ENCODE data around the gene NEURL2.
A peak's percentile ranks its signal among the peaks of the same experiment; 100 is the strongest.
"Not testable (repeated sequence)": the region's sequence is repeated elsewhere in the genome, so short reads cannot be mapped to it uniquely, and the experiment has no call there.

NEURL2 gene

GRCh38 chr20:45890985-45891983 is at the start of gene NEURL2, which contains the start of gene CTSA:
Gene NEURL2, minus strand, starts transcription at chr20:45891208. Its CDS starts 217 bp downstream, at chr20:45890991.
Gene CTSA, plus strand, starts transcription at chr20:45891335. Its CDS starts 234 bp downstream, at chr20:45891569.
- peak within 1 kb of the TSS; percentile 95 for H3K27ac Mint-ChIP-seq
- peaks cover 3% of the 10 kb centered on the region for H3K36me3 Mint-ChIP-seq
- peak within 1 kb of the TSS; percentile 93 for H3K4me3 Mint-ChIP-seq
- peaks cover 41% of the 10 kb centered on the region for H3K4me1 Mint-ChIP-seq
- H3K9me3 Mint-ChIP-seq = no peaks in the 10 kb centered on the region
- no peaks in the 10 kb centered on the region for H3K27me3 Mint-ChIP-seq

DNA sequence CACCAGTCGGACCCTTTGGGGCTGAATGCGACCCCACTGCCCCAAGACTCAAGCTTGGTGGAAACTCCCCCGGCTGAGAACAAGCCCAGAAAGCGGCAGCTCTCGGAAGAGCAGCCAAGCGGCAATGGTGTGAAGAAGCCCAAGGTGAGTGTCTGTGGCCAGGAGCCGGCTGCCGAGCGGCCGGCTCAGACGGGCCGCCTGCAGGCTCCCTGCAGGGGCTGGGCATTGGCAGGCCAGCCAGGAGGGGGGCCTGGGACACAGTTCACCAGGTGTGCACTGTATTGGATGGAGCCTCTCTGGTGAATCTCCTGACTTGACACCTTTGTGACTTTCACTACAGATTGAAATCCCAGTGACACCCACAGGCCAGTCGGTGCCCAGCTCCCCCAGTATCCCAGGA is 49.5 kb upstream of the NEURL2 start:
- Mint-ChIP-seq H3K27ac (no peak overlapping the region), H3K4me3 (no peak overlapping the region), H3K36me3 (peaks cover 18% of the 10 kb centered on the region), H3K9me3 (no peaks in the 10 kb centered on the region), H3K27me3 (no peaks in the 10 kb centered on the region), H3K4me1 (peaks cover 30% of the 10 kb centered on the region)

- Mint-ChIP-seq H3K4me1 (peaks cover 30% of the 10 kb centered on the region), H3K27ac (no peak overlapping the region), H3K27me3 (no peaks in the 10 kb centered on the region), H3K9me3 (no peaks in the 10 kb centered on the region), H3K36me3 (peaks cover 18% of the 10 kb centered on the region), H3K4me3 (no peak overlapping the region)
Measured at GRCh38 chr20:45940053-45940452, 49.0 kb upstream of the NEURL2 start.

DNA sequence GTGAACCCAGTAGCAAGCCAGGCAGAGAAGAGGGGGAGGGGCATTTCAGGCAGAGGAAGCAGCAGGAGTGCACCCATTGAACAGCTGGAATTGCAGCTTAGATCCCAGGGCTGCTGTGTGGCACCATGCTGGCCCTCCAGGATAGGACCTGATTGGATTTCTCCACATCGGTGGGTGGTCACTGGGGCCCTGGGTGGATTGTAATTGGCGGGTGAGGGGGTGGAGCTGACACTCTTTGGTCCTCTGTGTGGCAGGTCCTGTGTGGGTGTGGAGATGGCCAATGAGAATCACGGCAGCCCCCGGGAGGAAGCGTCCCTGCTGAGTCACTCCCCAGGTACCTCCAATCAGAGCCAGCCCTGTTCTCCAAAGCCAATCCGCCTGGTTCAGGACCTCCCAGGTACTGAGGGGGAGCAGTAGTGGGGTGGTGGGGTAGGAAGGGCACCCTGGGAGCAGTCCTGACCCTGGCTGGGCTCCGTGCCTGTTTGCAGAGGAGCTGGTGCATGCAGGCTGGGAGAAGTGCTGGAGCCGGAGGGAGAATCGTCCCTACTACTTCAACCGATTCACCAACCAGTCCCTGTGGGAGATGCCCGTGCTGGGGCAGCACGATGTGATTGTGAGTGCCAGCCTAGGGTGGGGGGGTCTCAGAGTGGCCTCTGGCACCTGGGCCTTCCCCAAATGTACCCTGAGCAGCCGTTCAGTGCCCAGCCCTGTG is 47.9 kb upstream of the NEURL2 start:
- Mint-ChIP-seq H3K27ac (peak overlapping the region; percentile 84), H3K4me3 (no peak overlapping the region), H3K27me3 (no peaks in the 10 kb centered on the region), H3K36me3 (peaks cover 13% of the 10 kb centered on the region), H3K9me3 (no peaks in the 10 kb centered on the region), H3K4me1 (peaks cover 22% of the 10 kb centered on the region)

GRCh38 chr20:45937765-45938164 is 46.8 kb upstream of the NEURL2 start:
- H3K4me3 Mint-ChIP-seq = peak overlapping the region; percentile 74
- no peaks in the 10 kb centered on the region for H3K27me3 Mint-ChIP-seq
- no peaks in the 10 kb centered on the region for H3K9me3 Mint-ChIP-seq
- peaks cover 12% of the 10 kb centered on the region for H3K36me3 Mint-ChIP-seq
- H3K4me1 Mint-ChIP-seq = peaks cover 26% of the 10 kb centered on the region
- H3K27ac Mint-ChIP-seq = peak overlapping the region; percentile 84

DNA sequence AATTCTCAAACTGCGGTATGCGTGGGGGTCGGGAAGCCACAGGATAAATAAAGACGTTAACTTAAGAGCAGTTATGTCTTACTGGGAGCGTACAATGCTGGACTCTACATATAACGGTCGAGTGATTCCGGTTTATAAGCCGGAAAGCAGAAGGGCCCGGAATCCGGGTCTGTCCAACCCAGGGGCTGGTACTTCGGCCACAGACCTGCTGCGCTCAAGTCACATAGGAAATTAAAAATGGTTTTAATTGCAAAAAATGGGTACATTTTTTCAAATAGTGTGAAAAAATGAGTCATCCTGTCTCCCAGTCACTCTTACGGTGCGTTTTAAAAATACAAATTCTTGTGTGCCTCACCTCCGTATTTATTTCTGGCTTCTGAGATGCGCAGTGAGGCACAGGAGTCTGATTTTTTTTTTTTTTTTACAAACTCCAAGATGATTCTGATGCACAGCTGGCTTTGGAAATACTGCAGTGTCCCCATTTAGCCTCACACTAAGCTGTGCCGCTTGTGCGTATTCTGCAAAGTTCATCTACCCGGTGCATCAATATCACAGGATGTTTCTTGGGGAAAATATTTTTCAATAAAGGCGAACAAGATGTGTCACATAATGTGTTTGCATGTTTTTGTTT is 44.5 kb upstream of the NEURL2 start:
- H3K36me3 Mint-ChIP-seq = peaks cover 12% of the 10 kb centered on the region
- peak overlapping the region; percentile 98 for H3K27ac Mint-ChIP-seq
- H3K9me3 Mint-ChIP-seq = no peaks in the 10 kb centered on the region
- no peaks in the 10 kb centered on the region for H3K27me3 Mint-ChIP-seq
- peak overlapping the region; percentile 98 for H3K4me3 Mint-ChIP-seq
- H3K4me1 Mint-ChIP-seq = peaks cover 26% of the 10 kb centered on the region

DNA sequence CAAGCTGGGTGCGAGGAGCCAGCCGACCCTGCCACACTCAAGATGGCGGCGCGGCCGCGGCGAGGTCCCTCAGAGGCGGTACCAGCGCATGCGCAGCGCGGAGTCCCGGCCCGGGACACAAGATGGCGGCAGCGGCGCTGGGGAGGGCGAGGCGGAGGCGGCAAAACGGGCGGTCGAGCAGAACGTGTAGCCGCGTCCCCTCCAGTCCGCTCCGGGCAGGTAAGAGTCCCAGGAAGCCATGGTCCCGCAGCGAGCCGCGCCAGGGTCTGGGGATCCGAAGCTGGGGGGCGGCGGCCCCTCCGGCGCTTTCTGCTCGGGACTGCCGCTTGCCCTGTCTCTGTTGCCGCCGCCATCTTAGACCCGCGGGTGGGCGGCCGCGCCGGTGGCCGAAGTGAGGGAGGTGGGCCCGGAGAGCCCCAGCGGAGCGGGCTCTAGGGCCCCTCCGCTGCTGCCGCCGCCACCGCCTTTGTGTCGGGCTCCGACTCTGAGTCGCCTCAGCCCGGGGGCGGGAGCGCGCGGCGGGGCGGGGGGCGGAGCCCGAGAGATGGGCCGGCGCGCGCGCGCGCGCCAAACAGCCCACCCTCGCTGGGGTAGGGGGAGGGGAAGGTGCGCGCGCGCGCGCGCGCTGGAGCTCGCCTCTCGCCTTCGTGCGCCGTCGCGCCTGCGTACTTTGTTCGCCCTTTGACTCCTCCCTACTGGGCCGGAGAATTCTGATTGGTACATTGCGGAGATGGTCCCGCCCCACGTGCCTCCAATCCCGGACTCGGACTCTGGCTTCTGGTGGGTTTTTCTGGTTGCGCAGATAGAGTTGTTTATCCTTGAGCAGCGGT is 43.8 kb upstream of the NEURL2 start, which contains the start of gene PCIF1:
PCIF1 (plus strand) TSS at position 98 of the 830 bp plus-strand sequence. CDS start 4,317 bp downstream, outside the sequence.
- Mint-ChIP-seq H3K4me1 (peaks cover 26% of the 10 kb centered on the region), H3K27me3 (no peaks in the 10 kb centered on the region), H3K9me3 (no peaks in the 10 kb centered on the region), H3K36me3 (peaks cover 12% of the 10 kb centered on the region), H3K4me3 (peak within 1 kb of the TSS; percentile 98), H3K27ac (peak within 1 kb of the TSS; percentile 98)

DNA sequence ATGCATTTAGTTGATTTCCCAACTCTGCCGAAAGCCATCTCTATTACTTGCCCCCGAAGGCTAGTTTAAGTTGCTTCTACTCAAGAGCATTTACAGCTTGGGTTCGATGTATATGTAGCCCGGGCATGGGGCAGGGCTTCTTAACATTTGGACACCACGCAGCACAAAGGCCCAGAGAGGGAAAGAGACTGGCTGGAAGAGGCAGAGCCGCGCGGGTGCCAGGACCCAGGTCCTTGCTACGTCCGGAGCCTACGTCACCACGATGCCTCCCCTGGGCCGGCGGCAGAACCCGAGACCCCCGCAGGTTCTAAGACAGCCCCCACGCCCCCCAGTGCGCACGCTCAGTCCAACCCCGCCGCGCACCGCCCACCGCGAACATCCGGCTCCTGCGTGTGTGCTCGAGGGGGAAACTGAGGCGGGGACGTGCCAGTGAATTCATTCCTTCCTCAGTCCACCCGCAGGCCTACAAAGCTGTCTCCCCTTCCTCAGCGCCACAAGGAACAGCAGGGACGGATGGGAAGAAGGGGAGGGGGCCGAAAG is 43.1 kb upstream of the NEURL2 start:
- Mint-ChIP-seq H3K27ac (peak overlapping the region; percentile 97), H3K27me3 (no peaks in the 10 kb centered on the region), H3K4me3 (peak overlapping the region; percentile 93), H3K36me3 (peaks cover 9% of the 10 kb centered on the region), H3K9me3 (no peaks in the 10 kb centered on the region), H3K4me1 (peaks cover 26% of the 10 kb centered on the region)

GRCh38 chr20:45933266-45934045 is 42.4 kb upstream of the NEURL2 start:
- H3K27me3 Mint-ChIP-seq = no peaks in the 10 kb centered on the region
- H3K9me3 Mint-ChIP-seq = no peaks in the 10 kb centered on the region
- peak overlapping the region; percentile 97 for H3K27ac Mint-ChIP-seq
- H3K4me3 Mint-ChIP-seq = peak overlapping the region; percentile 93
- H3K36me3 Mint-ChIP-seq = peaks cover 8% of the 10 kb centered on the region
- peaks cover 25% of the 10 kb centered on the region for H3K4me1 Mint-ChIP-seq

DNA sequence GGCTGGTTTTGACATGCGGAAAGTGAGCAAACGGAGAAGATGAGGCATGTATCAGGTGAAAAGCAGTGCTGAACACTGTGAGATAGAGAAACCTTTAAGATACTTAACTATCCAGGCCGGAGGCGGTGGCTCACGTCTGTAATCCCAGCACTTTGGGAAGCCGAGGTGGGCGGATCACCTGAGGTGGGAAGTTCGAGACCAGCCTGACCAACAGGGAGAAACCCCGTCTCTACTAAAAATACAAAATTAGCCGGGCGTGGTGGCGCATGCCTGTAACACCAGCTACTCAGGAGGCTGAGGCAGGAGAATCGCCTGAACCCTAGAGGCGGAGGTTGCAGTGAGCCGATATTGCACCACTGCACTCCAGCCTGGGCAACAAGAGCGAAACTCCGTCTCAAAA is 40.7 kb upstream of the NEURL2 start:
- not testable (repeated sequence) for H3K4me1 Mint-ChIP-seq

DNA sequence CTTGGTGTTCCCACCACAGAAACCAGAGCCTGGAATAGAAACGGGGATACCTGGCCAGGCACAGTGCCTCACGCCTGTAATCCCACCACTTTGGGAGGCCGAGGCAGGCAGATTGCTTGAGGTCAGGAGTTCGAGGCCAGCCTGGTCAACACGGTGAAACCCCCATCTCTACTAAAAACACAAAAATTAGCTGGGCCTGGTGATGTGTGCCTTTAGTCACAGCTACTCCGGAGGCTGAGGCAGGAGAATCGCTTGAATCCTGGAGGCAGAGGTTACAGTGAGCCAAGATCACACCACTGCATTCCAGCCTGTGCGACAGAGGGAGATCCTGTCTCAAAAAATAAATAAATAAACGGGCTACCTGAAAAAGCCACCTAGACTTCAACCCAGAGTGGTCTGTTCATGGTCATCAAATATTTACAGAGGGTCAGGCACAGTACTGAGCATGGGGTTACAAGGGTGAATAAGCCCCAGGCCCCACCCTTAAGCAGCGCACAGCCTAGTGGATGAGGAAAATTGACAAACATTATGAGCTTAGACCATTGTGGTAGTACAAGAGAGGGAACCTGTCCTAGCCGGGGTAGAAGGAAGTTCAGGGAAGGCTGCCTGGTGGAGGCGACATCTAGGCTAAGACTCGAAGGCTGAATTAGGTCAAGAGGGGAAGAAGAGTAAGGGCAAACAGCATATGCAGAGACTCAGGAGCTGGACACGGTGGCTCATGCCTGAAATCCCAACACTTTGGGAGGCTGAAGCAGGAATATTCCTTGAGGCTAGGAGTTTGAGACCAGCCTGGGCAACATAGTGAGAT is 36.3 kb upstream of the NEURL2 start:
- H3K9me3 Mint-ChIP-seq = no peaks in the 10 kb centered on the region
- H3K4me3 Mint-ChIP-seq = no peak overlapping the region
- H3K36me3 Mint-ChIP-seq = no peaks in the 10 kb centered on the region
- H3K27ac Mint-ChIP-seq = no peak overlapping the region
- peaks cover 3% of the 10 kb centered on the region for H3K4me1 Mint-ChIP-seq
- no peaks in the 10 kb centered on the region for H3K27me3 Mint-ChIP-seq

More for the DNA sequence above, 40.7 kb upstream of the NEURL2 start:
- not testable (repeated sequence) for H3K27ac Mint-ChIP-seq, H3K4me3 Mint-ChIP-seq, H3K27me3 Mint-ChIP-seq, H3K36me3 Mint-ChIP-seq, H3K9me3 Mint-ChIP-seq

DNA sequence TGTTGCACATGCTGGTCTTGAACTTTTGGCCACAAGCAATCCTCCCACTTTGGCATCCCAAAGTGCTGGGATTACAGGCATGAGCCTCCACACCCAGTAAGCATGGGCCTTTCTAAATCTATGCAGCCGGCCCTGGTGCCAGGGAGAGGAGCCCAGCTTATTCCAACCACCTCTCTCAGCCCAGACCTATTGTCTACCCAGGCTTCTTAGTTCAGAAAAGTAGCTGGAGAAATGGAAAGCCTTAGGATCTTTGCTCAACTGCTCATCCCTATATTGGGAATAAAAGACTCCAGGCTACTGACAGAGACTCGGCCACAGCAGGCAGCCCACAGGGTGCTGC is 35.7 kb upstream of the NEURL2 start:
- peaks cover under 1% of the 10 kb centered on the region for H3K27me3 Mint-ChIP-seq
- peaks cover 6% of the 10 kb centered on the region for H3K4me1 Mint-ChIP-seq
- no peak overlapping the region for H3K4me3 Mint-ChIP-seq
- no peaks in the 10 kb centered on the region for H3K36me3 Mint-ChIP-seq
- no peak overlapping the region for H3K27ac Mint-ChIP-seq
- no peaks in the 10 kb centered on the region for H3K9me3 Mint-ChIP-seq

- Mint-ChIP-seq H3K27ac (no peak overlapping the region), H3K36me3 (no peaks in the 10 kb centered on the region), H3K9me3 (no peaks in the 10 kb centered on the region), H3K4me1 (peaks cover 8% of the 10 kb centered on the region), H3K27me3 (peaks cover 1% of the 10 kb centered on the region), H3K4me3 (no peak overlapping the region)
Measured at GRCh38 chr20:45925821-45926506, 35.0 kb upstream of the NEURL2 start.
